T-helper 2 cell treated with Interferon-gamma antibody and Interleukin-4, amounts not matched to agents 100 ng/mL and 5 ng/mL, for 36 hours (primary cell): Measurements from ENCODE around the gene CSPG4. TPM values are rescaled to one million over a fixed set of nuclear protein-coding genes. Genes with fewer than 3 reads are reported as not detected.

Experiments used
- intact Hi-C: fragments of 100-400 bp; cut with micrococcal nuclease; formaldehyde crosslinking; loops from one replicate; pipeline ENCODE4 v1.15.1; 2023
- total RNA-seq: library from RNA; stranded (reverse); gene quantifications from 2 replicates; pipeline ENCODE4 v1.2.3, GENCODE V29; 2022

CSPG4 gene
- total RNA-seq, 1 donor from 2014 or later, result not detected

DNA sequence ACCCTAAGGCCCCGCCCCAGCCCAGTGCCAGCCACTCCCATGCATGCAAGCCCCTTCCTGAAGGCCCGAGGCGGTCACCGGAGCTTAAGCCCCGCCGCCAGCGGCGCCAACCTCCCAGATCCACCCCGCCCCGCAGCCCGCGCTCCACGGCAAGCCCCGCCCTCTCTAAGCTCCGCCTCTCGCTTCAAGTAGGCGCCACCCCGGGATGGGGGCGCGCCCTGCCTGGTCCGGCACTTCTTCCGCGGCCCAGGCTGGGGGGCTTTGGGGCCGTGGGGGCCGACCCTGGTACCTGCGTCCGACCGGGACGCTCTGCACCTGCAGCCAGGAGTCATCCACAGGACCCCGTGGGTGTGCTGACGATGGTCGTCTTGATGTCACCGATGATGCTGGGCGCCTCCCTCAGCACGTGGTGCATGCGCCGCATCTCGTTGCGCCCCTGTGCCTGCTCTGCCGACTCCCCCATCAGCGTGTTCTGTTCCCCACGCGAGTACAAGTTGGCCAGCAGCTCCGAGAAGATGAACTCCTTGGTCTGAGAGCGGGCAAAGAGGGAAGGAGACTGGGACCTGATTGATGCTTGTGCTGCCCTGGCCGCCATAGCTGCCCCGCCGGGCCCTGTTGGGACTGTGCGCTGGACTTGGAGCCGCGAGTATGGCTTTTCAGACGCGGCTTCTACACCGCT is 26.1 kb upstream of the CSPG4 start:
- intact Hi-C loops, result loop anchor here (5.0 to 10.0 kb wide), 2 partner anchors 166 to 286 kb away; partner anchors contain the start of genes FBXO22 and SIN3A

GRCh38 chr15:75738014-75738646 is 25.5 kb upstream of the CSPG4 start:
- intact Hi-C loops, result loop anchor here (5.0 to 10.0 kb wide), 2 partner anchors 167 to 286 kb away; partner anchors contain the start of genes FBXO22 and SIN3A

DNA sequence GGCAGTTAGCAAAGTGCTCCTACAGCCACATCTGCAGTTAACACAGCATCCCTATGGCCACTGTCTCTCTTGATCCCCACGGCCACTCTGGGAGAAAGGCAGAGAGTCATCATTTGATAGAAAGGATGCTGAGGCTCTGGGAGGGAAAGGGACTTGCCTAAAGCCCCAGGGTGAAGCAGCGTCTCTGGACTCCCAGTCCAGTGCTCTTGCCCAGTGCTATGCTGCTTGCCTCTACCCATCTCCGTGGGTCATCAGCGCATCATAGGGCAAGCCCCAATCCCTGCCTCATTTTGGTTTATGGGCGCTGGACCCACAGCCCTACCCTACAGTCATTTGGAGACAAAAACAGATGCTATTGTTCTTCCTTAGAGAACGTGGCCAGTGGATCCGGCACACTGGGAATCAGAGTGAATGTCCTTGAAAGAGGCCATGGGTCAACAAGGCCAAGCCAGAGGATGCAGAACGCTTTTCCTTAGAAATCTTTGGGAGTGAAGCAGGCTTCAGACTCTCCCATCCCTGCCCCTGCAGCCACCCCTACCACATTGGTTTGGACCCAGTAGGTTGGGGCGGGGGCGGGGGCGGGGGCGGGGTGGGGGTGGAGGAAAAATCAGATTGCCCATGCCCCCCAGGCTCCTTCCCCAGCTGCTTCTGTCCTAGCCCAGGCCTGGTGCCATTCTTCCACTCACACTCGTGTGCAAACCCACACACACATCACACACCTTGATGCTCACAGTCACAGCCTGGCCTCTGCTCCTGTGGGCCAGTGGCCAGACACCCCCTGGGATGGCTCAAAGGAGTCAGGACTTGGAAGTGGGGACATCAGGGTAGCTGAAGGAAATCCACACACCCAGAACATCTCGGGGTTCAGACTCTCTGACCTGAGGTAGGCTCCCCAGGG is 24.7 kb upstream of the CSPG4 start:
- intact Hi-C loops, result loop anchor here (5.0 to 10.0 kb wide), 2 partner anchors 167 to 285 kb away; partner anchors contain the start of genes FBXO22 and SIN3A

DNA sequence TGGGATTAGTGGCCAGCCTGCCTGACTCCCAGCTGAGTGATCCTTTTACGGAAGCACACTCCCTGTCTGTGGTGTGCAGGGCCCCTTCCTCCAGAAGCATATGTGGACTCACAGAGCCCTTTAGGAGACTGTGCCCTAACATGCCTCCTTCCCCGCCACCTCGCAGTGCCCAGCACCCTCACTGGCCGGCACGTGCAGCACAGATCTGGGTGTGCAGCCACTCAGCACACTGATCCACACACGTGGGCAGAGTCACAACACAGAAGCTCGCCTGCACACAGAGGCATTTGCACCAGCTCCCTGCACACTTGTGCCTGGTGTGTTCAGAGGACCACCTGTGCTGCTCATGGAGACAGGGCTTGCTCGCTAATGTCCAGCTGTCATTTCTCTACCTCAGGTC is 23.6 kb upstream of the CSPG4 start:
- intact Hi-C loops, result loop anchor here (5.0 to 10.0 kb wide), 2 partner anchors 169 to 284 kb away; partner anchors contain the start of genes FBXO22 and SIN3A

- intact Hi-C loops, result loop anchor here (5.0 to 10.0 kb wide), 2 partner anchors 170 to 283 kb away; partner anchors contain the start of genes FBXO22 and SIN3A
These were observed 22.5 kb upstream of the CSPG4 start for GRCh38 chr15:75734861-75735760.

GRCh38 chr15:75733761-75734651 is 21.4 kb upstream of the CSPG4 start:
- intact Hi-C loops, result loop anchor here (10.0 kb wide), 1 partner anchor 171 kb away; the partner anchor contains the start of gene FBXO22

- intact Hi-C loops, result loop anchor here (10.0 kb wide), 1 partner anchor 172 kb away; the partner anchor contains the start of gene FBXO22
These were observed 20.3 kb upstream of the CSPG4 start for GRCh38 chr15:75732809-75733451.

DNA sequence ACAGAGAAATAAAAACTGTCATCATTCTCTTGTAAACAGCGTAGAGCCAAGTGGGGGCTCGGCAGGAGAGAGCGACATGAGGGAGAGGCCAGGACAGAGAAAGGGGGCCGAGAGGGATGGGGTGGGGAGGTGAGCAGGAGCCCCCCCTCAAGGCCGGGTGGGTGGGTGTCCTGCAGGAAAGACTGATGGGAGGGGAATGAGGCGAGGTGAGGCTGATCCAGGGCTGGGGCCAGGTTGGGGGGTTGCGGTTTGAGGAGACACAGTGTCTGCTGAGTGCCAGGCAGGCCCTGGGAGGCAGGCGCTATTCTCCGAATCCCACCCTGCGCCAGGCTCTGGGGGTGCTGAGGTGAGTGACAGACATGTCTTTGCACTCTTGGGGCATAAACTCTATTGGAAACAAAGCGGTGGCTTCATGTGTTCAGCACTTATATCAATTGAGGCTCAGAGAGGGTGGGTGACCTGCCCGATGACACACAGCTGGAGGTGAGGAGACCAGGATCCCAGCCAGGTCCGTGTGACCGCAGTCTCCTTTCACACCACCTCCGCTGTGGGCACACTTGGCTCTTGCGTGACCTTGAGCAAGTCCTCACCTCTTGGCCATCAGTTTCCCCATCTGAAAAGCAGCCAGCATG is 19.6 kb upstream of the CSPG4 start:
- intact Hi-C loops, result loop anchor here (10.0 kb wide), 1 partner anchor 173 kb away; the partner anchor contains the start of gene FBXO22

DNA sequence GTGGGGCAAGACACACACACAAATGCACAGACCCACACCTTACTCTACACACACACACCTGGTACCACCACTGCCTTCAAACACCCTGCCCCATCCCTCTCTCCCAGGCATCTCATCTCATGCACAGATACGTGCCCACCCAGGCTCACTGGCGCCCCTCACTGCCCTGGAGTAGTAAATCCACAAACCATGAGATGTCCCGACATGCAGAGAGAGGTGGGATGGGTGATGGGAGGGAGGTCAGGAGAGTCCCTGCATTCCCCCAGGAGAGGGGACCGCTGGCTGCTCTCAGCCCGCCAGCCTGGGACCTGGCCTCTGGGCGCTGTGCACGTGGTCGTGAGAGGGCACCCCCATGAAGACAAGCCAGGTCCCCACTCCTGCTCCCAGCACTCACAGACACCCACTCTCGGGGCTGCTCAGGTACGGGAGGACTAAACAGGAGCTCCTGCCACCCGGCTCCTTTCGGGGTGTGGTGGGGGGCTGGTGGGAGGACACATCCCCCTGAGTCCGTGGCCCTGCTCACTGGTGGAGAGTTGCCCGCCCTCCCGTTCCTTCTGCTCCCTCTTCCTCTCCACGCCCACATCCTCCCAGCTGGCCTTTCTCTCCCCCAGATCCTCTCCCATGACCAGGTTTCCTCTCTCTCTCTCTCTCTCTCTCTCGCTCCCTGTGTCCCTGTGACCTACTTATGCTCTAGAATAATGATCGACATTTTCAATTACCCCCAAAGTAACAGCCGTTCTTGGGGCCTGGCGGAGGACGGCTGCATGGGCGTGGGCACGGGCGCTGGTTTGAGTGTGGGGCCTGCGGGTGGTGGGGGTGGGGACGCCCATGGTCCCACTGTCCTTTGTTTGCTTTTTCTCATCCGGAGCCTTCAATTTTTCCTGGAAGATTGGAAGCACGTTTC is 18.9 kb upstream of the CSPG4 start:
- intact Hi-C loops, result loop anchor here (10.0 kb wide), 1 partner anchor 173 kb away; the partner anchor contains the start of gene FBXO22

- intact Hi-C loops, result loop anchor here (10.0 kb wide), 1 partner anchor 174 kb away; the partner anchor contains the start of gene FBXO22
These were observed 18.0 kb upstream of the CSPG4 start for GRCh38 chr15:75730376-75731247.

DNA sequence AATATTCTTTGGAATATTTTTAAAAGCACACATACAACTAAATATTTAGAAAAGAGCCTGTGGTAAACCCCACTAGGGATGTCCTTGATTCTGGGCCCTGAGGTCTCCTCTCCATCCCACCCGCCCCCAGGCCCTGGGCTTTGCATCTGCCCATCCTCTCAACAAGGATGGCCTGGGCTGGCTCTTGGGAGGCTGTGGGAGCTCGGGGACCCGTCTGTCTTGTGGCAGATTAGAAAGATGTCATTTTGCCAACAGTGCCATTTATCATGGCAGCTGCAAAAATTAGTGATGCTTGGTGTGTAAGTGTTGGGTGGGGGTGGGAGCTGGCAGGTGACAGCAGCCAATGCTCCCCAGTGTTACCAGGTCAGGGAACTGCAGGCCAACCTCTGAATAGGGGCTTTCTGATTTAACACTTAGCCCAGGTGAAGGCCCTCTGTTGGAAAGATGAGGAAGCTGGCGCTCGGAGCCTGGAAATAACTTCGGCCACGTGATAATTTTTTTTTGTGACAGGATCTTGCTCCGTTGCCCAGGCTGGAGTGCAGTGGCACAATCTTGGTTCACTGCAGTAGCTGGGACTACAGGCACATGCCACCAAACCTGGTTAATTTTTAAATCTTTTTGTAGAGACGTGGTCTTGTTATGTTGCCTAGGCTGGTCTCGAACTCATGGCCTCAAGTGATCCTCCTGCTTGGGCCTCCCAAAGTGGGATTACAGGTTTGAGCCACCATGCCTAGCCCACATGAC is 16.9 kb upstream of the CSPG4 start:
- intact Hi-C loops, result loop anchor here (10.0 kb wide), 1 partner anchor 175 kb away; the partner anchor contains the start of gene FBXO22

DNA sequence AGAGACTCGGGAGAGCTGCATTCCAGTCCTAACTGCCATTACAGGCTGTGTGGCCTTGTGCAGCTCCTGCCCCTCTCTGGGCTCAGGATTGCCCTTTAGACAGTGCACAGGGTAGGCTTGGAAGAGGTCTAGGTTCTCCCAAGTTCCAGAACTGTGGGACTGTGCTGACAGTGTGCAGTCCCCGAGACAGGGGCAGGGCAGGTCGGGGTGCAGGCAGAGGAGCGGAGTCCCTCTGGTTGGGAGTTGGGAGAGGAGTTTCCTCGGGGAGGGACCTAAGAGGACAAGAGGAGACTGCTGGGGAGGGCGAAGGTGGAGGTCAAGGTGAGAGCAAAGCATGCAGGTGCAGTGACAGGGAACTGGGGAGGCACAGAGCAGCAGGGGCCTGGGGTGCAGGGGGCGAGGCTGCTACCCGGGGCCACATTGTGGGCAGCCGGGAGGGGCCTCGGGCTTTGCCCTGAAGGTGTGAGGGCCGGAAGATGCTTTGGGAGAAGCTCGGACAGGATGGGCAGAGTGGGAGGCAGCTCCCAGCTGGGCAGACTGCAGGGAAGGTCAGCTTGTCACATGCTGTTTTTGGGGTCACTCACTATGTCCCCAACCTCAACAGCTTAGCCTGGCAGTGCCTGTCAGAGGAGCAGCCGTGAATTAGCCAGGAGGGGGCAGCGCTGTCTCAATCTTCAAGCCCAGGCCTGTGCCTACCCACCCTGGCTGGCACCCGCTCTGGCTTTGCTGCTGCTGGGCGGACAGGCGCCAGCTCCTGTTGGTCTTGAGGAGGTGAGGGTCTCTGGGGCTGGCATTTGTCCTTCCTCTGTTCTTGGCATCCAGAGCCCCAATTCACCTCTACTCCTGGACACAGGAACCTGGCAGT is 15.4 kb upstream of the CSPG4 start:
- intact Hi-C loops, result loop anchor here (1.0 kb wide), 1 partner anchor 74 kb away; no protein-coding TSS in a partner anchor

DNA sequence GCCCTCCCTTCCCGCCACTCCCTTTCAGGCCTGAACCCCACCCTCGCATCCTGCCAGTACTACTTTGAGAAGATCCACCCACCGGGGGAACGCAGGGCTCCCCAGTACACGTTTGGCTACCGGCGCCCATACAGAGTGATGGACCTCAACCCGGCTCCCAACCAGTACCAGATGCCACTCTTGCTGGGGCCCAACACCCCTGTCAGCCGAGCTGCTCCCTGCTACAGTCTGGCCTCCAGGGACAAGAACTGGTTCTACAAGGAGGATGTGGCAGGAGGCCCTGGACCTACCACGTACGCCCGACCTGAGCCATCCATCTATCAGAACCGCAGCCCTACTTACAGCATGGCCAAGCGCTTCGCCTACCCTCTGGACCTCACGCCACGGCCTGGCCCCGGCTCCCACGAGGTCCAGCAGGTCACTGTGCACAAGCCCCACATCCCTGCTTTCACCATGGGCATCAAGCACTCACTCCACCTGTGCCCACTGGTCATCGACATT is 14.4 kb upstream of the CSPG4 start:
- intact Hi-C loops, result no loop called here
